ENCODE measurements around the gene PIAS4.
"Not testable (repeated sequence)": the region's sequence is repeated elsewhere in the genome, so short reads cannot be mapped to it uniquely, and the experiment has no call there.

The PIAS4 gene, protein sequence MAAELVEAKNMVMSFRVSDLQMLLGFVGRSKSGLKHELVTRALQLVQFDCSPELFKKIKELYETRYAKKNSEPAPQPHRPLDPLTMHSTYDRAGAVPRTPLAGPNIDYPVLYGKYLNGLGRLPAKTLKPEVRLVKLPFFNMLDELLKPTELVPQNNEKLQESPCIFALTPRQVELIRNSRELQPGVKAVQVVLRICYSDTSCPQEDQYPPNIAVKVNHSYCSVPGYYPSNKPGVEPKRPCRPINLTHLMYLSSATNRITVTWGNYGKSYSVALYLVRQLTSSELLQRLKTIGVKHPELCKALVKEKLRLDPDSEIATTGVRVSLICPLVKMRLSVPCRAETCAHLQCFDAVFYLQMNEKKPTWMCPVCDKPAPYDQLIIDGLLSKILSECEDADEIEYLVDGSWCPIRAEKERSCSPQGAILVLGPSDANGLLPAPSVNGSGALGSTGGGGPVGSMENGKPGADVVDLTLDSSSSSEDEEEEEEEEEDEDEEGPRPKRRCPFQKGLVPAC

DNA sequence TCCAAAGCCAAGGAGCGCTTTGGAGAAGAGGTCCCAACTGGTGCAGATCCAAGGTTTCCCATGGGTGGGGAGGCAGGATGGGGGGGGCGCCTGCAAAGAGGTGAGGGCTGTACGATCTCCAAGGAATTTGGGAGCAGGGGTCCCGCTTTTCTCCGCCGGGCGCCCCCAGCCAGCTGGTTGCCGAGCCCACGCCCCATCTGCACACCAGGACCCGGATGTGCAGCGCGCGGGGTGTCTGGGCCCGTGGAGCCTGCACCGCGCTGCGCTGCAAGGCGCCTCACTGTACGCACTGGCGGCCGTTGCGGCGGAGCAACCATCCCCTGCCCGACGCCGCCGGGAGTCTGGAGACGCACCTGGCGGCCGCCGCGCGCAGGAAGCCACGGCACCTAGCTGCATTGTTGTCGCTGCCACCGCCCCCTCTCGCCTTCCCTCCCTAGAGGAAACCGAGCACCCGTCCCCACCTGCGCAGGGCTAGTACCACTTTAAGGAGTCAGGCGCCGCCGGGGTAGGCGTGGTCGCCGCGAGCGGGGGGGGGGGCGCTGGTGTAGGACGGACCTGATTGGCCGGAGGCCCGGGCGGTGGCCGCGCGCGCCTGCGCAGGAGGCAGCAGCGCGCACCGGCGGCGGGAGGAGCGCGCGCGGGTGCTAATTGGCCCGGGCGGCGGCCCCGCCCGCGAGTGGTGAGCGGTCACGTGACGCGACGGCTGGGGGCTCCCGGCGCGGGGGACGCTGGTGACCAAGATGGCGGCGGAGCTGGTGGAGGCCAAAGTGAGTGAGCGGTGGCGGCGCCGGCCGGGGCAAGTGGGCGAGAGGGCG is at the start of gene PIAS4:
PIAS4 (plus strand) TSS at position 716 of the 815 bp plus-strand sequence; CDS start at position 741, 25 bp downstream.
- peak within 1 kb of the TSS; percentile 19 for H3K27ac ChIP-seq
- DNase-seq (ENCODE audit: low read depth, low spot score), result peak; percentile 50

DNA sequence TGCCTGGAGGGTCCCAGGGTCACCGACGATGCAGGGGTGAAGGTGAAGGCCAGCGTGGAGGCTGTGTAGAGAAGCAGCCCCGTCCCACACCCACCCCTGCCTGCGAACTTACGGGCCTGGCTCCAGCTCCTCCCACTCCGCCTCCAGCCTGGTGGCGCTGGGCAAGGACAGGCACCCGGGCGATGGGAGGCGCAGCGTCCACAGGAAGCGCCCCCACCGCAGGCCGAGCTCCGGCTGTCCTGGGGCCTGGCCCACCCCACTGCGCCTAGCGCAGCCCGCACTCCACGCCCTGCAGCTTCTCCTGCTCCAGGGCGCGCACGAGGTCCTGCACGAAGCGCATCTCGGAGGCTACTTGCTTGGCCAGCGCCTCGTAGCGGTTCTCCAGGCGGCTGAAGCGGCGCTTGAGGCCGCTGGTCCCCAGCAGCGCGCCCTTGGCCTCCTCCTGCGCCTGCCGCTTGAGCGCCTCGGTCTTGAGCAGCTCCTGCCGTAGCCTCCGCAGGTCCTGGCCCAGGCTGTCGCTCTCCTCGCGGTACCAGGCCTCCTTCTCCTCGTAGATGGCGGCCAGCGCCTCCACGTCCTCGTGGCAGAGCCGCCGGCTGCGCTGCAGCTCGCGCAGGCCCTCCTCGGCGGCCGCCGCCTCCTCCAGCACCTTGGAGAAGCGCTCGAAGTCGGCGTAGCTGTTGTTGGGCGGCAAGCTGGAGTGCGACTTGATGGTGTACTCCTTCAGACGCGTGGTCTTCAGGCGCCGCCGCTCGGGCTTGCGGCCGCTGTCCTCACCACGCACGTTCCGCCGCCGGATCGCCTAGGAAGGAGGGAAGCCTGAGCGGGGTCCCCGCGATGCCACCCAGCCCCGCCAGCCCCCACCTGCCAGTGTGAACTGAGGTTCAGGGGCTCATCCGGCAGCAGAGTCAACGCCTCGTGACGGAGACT is 48.4 kb upstream of the PIAS4 start:
- DNase-seq (ENCODE audit: low read depth, low spot score), result no peak
- no peak overlapping the region for H3K27ac ChIP-seq

DNA sequence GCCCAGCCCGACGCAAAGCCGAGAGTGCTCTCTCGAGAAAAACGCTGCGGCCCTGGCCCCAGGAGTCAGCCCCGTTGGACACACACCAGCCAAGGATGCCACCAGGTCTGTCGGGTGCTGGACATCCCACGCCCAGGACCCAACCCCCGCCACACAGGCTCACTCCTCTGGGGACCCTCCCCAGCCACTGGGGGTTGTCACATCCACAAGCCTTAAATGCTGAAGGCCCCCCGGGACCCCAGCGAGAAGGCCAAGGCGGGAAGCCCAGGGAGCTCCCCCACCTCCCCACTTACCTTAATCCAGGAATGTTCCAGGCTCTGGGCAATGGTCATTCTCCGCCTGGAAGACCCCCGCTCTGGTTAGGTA is 47.8 kb upstream of the PIAS4 start:
- no peak overlapping the region for H3K27ac ChIP-seq
- DNase-seq (ENCODE audit: low read depth, low spot score), result no peak

DNA sequence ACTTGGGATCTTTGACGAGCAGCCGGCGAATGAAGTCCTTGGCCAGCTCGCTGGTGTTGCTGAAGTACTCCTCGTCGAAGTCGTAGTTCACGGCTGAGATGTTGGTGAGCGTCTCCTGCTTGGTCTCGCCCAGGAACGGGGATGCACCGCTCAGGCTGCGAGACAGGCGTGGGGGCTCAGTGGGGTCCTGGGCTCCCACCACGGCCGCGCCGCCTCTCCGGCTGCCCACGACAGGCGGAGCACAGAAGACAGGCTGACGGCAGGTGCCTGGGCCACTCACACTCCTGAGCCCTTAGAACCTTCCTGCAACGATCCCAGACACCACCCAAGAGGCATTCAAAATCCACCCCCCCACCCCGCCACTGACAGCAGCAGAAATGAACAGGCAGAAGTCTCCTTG is 46.5 kb upstream of the PIAS4 start:
- DNase-seq (ENCODE audit: low read depth, low spot score), result no peak
- H3K27ac ChIP-seq, result no peak overlapping the region

DNA sequence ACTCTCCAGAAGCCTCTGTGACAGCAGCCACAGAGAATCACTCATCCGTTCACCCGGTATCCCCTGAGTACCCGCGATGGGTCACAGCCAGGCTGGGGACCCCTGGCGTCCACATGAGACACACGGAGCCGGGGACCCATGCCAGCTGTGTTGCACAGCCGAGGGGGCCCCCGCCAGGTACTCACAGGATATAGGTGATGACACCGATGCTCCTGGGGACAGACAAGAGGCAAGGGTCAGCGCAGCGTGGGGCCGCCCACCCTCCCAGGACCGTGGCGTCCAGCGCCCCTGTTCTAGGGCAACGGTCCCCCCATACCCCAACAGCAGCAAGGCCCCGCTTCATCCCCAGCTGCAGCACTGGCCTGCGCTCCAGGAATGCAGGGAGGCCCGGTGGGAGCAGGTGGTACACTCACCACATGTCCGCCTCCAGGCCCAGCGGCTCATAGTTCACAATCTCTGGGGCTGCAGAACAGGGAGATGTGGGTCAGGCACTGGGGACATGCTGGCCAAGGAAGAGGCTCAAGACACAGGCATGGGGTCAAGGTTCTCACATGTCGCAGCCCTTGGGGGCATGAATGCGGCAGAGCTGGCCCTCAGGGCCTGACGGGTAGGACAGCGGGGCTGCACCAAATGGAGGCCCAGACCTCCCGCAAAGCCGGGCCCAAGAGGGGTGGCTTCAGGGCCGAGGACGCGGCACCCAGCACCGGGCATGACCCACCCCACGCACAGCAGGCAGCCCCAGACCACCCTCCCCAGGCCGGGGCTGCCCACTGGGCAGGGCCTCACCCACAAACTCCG is 43.9 kb upstream of the PIAS4 start:
- H3K27ac ChIP-seq, result no peak overlapping the region
- no peak for DNase-seq (ENCODE audit: low read depth, low spot score)

DNA sequence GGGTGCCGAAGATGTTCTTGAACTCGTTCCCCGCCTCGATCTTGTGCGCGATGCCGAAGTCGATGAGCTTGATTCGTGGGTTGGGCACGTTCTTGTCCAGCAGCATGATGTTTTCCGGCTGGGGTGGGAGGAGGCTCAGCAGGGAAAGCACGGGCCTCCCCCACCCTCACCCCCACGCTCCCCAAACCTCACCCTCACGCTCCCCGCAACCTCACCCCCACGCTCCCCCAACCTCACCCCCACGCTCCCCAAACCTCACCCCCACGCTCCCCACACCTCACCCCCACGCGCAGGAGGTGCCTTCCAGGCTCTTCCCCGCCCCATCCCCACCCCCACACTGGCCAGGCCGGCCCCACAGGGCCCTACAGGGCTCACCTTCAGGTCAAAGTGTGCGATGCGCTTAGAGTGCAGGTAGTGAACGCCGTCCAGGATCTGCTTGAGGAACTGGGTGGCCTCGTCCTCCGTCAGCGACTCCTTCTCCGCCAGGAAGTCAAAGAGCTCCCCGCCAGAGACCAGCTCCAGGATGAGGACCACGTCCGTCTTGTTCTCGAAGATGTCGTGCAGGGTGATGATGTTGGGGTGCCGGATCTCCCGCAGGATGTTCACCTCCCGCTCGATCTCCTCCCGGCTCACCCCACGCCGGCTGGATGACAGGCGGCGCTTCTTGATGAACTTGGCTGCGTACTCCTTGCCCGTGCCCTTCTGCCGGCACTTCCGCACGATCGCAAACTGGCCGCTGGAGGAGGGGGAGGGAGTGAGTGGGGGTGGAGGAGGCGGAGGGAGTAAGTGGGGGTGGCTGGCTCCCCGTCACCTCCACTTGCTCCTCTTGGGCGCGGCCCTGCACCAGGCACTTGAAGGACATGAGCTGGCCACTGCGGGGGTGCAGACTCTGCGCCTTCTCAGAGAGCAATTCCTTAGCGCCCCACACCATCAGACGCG is 43.0 kb upstream of the PIAS4 start:
- H3K27ac ChIP-seq, result no peak overlapping the region
- DNase-seq (ENCODE audit: low read depth, low spot score), result no peak

DNA sequence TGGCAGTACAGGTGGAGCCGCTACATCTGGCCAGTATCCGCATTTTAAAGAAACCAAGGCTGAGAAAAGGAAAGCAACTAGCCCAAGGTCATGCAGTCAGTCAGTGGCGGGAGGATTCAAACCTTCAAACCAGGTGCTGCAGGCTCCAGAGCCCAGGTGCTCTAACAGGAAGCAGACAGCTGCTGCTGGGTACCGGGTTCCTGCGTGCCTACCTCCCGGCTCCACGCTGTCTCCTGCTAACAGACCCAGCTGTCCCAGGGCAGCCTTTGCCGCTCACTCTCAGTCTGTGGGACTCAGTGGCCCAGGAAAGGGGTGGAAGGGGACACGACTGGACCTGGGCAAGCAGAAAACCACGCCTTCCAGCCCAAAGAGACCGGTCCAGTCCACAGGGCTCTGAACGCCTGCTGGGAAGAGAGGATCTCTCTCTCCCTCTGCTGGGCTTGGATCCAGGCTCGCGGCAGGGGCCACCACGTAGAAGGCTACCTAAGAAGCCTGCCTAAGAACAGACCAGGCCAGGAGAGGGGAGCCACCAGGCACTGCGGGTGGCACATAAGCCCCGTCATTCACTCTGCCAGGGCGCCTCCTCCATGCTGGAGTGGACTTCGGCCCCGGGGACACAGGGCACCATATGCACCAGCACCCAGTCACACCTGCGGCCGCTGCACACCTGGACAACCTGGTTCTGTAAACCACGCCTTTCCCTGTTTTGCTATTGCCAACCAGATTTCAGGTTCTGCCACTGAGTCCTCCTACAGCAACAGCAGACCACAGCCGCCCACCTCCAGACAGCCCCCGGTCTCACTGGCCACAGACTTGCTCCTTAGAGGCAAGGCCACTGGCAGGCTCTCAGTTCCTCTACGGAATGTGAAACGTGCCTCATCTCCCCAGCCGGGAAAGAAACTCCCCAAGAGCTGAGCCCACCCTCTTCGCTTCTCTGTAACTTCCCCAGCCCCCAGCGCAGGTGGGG is 41.2 kb upstream of the PIAS4 start:
- no peak for DNase-seq (ENCODE audit: low read depth, low spot score)
- no peak overlapping the region for H3K27ac ChIP-seq

DNA sequence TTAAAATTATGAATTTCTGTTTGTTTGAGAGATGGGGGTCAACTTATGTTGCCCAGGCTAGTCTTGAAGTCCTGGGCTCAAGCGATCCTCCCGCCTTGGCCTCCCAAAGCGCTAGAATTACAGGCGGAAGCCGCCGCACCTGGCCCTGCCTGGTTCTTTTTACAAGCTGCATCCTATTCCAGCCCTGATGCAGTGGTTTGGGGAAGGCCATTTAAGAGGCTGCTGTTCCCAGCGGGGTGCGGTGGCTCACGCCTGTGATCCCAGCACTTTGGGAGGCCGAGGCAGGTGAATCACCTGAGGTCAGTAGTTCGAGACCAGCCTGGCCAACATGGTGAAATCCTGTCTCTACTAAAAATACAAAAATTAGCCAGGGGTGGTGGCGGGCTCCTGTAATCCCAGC is 39.6 kb upstream of the PIAS4 start:
- DNase-seq (ENCODE audit: low read depth, low spot score), result not testable (repeated sequence)
- H3K27ac ChIP-seq, result peak overlapping the region; percentile 98

DNA sequence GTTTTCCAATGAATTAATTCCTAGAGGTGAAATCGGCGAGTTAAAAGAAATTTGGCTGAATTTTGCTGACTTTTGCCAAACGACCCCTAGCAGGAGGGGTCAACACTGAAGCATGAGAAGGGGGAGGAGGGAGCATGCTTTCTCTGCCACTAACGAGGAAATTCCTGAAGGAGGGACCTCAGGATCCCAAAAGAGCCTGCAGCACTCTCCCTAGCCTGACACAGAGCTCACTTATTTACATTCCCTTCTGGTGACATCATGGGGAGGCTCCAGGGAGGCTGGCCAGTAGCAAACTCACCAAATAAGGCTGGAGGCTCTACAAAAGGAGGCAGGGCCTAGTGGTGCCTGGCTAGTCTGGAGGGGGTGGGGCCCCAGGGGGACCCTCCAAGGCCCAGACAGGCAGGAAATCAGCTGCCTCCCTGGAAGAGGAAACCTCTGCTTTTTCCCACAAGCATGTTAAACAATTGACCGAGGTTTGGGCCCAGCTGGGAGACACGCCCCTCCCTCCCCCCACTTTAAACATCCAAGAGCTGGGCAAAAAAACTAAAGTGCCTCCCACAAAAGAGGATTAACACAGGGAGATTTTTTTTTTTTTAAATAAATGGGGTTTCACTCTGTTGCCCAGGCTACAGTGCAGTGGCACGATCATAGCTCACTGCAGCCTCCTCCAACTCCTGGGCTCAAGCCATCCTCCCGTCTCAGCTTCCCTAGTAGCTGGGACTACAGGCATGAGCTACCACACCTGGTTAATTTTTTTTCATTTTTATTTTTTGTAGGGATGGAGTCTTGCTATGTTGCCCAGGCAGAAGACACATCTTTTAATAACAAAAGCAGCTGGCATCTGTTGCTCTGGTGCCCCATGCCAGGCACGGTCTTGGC is 38.7 kb upstream of the PIAS4 start:
- peak overlapping the region; percentile 98 for H3K27ac ChIP-seq
- peak; percentile 84 for DNase-seq (ENCODE audit: low read depth, low spot score)

DNA sequence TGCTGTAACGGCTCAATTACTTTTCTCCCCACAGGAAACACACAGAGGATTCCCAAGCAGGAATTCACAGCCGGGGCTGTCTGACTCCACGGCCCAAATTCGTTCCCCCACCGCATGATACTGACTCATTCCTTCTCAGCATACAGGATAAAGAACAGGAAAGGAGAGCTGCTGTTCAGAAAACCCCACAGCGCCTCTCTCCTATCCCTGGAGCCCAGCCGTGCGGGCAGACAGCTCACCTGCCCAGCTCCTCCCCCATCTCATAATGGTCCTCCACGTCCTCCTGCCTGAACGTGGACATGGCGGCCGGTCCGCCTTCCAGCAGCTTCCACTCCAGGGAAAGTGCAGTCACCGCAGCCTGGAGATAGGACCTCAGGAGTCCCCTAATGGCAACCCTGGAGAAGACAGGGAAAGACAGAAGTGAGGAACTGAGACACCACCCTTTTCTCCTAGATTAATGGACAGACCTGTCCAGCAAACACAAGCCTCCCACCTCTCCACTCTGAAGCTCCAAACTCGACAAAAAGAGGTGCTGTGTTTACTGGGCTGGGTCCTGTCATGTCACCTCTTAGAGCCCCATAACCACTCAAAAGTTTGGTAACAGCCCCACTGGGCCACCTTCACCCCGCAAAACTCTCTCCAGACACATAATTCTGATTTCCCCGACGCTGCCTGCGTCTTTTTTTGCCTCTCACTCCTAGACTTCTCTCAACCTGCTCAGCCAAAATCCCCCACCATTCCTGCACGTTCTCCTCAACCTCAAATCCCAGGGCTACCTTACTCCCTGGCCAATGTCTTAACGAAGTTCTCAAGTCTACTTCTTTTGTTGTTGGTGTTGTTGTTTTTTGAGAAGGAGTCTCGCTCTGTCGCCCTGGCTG is 37.9 kb upstream of the PIAS4 start:
- DNase-seq (ENCODE audit: low read depth, low spot score), result peak; percentile 78

DNA sequence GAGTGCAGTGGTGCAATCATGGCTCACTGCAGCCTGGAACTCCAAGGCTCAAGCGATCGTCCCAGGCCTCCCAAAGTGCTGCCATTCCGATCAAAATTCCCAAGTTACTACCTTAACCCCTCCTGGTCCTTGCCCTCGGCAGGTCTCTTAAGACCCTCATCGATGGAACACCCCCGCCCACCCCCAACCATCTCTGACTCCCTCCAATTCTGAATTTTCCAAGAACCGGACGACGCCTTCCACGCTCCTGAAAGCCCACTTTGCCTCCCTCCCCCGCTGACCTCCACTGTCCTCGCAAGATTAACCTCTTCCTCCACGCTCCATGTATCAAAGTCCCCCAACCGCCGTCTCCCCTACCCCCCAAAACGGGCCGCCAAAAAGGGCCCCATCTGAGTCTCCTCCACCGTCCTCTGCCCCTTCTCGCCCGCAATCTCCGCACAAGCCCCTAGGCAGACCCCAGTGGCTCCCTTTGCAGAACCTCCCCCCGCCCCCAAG is 37.2 kb upstream of the PIAS4 start:
- DNase-seq (ENCODE audit: low read depth, low spot score), result no peak
- peak overlapping the region; percentile 98 for H3K27ac ChIP-seq

More for the DNA sequence above, 37.9 kb upstream of the PIAS4 start:
- peak overlapping the region; percentile 98 for H3K27ac ChIP-seq

DNA sequence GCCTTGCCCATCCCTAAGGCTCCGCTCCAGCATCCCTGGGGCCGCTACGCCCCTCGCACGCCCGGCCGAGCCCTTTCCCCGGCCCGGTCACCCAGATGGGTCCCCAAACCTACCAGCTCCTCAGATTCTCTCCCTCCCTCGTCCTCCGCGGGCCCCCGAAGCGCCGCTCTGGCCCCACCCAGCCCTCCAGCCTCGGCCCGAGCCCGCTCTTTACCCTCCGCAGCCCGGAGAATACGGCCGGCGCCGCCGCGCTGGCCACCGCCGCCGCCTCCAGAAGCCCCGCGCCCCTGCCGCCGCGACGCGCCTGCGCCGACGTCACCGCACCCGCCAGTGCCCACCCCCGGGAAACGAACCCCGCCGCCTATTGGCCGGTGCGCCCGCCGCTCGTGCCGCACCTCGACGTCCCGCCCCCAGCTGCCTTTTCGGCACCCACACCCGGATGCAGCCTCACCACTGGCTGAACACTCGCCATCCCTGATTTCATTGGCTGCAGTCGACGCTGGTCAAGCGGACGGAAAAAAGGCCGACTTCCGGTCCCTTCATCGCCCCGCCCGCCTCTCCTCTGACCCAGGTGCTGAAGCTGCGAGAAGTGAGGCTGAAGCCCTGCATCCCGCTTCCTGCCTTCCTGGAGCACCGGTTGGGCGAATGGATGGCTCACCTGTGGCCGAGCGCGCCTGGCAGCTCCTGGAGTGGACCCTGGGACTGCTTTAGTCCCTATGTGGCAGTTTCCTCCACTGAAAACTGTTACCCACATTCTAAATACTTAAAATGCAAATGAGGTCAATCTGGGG is 36.5 kb upstream of the PIAS4 start, which contains the start of gene DAPK3:
DAPK3 (minus strand) TSS at position 292 of the 791 bp plus-strand sequence. CDS start 1,364 bp downstream, outside the sequence.
- DNase-seq (ENCODE audit: low read depth, low spot score), result peak; percentile 96
- peak within 1 kb of the TSS; percentile 98 for H3K27ac ChIP-seq

DNA sequence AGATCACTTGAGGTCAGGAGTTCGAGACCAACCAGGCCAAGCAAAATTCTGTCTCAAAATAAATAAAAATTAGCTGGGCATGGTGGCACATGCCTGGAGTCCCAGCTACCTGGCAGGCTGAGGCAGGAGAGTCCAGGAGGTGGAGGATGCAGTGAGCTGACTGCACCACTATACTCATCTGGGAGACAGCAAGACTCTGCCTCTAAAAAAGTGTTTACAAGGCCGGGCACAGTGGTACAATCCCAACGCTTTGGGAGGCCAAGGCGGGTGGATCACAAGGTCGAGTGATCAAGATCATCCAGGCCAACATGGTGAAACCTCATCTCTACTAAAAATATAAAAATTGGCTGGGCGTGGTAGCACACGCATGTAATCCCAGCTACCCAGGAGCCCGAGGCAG is 32.4 kb upstream of the PIAS4 start:
- H3K27ac ChIP-seq, result no peak overlapping the region
- DNase-seq (ENCODE audit: low read depth, low spot score), result no peak

DNA sequence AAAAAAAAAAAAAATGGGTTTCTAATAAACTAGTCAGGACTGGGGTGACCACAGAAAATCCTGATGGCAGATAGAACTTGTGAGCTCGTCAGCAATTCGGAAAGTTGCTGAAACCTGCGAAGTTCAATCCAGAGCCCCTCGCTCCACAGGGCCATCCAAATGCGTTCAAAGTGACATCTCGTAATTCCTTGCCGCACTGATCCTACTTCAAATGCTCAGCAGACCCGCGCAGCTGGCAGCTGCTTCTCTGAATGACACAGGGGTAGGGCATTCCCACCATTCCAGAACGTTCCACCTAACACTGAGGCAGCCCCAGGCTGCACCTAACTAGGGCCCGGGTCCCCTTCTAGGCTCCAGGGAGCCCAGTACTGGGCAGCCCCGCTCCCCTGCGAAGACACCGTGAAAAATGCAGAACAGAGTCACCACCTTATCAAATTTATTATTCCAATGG is 31.9 kb upstream of the PIAS4 start:
- H3K27ac ChIP-seq, result no peak overlapping the region
- DNase-seq (ENCODE audit: low read depth, low spot score), result no peak

Data from epithelial cell of prostate (primary cell).